HG03045 (cell line): ENCODE data around the gene TNFAIP2.

ENCODE experiments used
- ATAC-seq: cut with Tn5 transposase; IDR thresholded peaks from one replicate; pipeline ENCODE4 v1.9.1; 2021; ENCODE audit warnings: mild to moderate bottlenecking, moderate library complexity; ENCODE audit not compliant: unreplicated experiment

The TNFAIP2 gene

DNA sequence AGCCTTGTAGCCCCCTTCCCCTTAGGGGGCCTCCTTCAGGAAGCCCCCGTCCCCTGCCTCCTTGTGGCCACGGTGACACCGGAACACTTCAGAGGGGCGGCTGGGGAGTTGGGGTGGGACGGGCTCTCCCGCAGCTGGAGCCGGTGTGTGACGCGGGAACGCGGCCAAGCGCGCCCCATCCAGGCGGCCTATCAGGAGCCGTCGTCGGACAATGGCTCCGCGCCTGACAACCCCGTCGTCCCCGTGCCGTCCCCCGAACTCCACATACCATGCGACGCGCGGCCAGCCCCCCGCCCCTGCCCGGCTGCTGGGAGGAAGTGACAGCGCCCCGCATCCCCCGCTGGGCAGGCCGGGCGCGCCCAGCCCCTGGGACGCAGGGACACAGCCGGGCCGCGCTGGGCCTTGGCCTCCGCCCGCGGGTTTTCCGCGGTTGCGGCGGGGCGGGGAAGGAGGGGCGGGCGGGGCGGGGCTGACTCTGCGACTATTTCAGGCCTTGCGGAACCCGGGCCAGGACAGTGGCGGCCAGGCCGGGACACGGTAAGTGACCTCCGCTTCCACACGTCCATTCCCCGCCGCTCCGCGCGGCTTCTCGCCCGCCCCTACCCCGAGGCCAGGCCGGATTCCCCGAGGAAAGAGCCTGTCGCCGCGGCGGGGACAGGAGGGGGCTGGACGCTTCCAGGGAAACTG is at the start of gene TNFAIP2:
TNFAIP2 (plus strand) TSS at position 515 of the 687 bp plus-strand sequence. CDS start 2,997 bp downstream, outside the sequence.
- ATAC-seq = no peak

- no peak for ATAC-seq
Observed at GRCh38 chr14:103073876-103074728, 49.2 kb upstream of the TNFAIP2 start.

GRCh38 chr14:103074729-103075367 is 48.4 kb upstream of the TNFAIP2 start:
- ATAC-seq = no peak

DNA sequence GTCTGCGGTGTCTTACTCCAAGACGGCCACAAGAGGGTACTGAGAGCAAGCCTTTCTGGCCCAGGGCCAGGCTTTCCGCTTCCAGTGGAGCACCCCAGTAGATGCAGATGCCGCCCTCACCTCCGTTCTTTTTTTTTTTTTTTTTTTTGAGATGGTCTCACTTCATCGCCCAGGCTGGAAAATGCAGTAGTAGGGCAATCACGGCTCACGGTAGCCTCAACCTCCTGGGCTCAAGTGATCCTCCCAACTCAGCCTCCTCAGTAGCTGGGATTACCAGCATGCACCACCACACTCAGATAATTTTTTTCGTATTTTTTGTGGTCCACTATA is 44.9 kb upstream of the TNFAIP2 start:
- no peak for ATAC-seq

DNA sequence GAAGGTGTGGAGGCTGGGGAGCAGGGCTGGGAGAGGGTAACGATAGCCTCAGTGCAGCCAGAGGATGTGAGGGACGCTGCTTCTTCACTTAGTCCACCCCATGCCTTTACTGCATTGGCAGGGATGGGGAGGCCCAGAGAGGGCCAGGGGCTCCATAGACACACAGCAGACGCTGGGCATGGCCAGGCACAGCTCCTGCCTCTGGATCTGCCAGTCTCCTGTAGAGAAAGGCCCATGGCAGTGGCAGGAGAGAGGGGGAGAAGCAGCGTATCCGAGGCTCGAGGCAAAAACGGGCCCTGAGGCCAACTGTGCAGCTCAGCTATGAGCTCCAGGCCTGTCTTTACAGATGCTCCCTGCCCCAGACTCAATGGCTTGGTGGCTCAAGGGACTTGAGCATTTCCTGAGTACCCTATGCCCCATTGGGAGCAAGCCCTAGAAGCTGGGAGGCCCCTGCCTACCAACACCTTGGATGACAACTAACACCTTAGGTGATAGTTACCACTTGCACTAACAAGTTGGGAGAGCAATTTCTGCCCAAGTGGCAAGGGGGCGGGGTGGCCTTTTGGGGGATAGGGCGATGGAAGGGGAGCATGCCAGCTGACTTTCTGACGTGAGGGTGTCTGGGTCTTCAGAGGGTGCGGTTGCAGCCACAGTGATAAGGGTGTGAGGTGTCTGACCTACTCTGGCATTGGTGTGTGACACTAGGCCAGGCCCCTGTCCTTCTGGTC is 44.2 kb upstream of the TNFAIP2 start:
- ATAC-seq = no peak

DNA sequence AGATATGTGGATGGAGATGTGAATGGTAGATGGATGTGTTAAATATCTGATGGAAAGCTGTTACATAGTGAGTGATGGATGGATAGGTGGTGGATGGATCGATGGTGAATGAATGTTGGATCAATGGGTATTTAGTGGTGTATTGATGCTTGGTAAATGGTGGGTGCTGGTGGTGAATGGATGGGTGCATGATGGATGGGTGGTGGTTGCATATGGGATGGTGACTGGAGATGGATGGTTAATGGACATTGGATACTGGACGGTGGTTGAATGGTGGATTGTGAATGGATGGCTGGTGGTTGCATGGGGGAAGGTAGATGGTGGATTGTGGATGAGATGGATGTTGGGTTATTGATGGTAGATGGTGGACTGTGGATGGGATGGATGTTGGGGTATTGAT is 41.3 kb upstream of the TNFAIP2 start:
- no peak for ATAC-seq

GRCh38 chr14:103084021-103084919 is 39.0 kb upstream of the TNFAIP2 start, which contains the start of gene LBHD2:
Gene LBHD2, plus strand, starts transcription at chr14:103084210. Its CDS starts 1,803 bp downstream, at chr14:103086013.
- ATAC-seq = no peak

GRCh38 chr14:103085106-103086091 is 37.9 kb upstream of the TNFAIP2 start:
- no peak for ATAC-seq

GRCh38 chr14:103086771-103087342 is 36.4 kb upstream of the TNFAIP2 start:
- no peak for ATAC-seq

DNA sequence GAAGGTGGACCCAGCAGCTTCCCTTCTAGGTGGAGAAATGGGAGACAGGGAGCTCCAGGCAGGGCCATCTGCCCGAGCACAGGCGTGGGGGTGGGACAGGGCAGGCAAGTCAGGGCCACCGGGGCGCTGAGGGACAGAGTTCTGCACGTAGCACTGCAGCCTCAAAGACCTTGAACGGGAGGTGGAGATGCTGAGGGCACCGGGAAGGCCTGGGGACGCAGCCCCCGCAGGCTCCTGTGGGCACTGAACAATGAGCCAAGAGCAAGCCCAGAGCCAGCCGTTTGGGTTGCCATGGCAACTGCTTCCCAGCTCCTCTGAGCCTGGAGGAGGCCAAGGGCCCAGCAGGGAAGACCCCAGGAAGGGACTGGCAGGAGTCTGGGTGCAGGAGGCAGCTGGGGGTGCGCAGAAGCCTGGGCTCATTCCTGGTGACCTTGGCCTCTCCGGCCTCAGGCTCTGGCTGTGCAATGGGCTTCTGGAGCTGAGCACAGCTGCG is 35.9 kb upstream of the TNFAIP2 start:
- no peak for ATAC-seq

DNA sequence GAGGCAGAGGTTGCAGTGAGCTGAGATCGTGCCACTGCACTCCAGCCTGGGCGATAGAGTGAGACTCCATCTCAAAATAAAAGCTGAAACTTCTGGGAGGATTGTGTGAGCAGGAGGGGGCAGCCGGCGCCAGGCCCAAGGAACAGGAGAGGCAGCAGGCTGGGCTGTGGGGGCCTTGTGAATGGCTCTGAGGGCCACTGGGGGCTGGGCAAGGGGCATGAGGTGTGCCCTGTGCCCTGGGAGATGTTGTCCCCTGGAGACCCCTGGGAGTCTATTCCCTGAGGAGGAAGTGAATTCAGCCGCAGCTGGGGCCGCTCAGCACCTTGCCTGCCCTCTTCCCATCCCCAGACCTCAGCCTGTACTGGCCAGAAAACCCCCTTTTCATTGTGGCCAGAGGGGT is 34.3 kb upstream of the TNFAIP2 start:
- no peak for ATAC-seq

- ATAC-seq = no peak
Observed at GRCh38 chr14:103089386-103090335, 33.6 kb upstream of the TNFAIP2 start.

DNA sequence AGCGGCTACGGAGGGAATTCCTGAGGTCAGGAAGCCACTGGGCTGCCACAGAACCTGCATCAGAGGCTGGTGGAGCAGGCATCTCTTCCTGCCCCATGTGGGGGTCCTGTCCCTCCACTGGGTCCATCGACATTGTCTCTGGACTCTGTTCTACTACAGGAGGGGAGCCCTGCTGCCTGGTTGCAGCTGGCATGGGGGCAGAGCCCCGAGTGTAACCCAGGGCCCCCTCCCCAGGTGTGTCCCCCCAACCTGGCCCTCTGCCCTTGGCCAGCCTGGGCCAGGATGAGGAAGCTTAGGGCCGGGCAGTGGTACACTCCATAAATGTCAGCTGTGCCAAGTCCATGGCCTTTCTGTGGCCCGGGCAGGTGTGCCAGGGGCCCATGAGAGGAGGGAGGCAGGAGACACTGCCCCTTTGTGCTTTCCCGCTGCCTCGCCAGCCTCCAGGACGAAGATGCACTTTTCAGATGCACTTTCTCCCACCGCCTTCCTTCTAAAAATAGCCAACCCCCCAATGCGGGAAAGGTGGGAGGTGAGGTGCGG is 32.7 kb upstream of the TNFAIP2 start:
- no peak for ATAC-seq

- peak; percentile 56 for ATAC-seq
Observed at GRCh38 chr14:103091041-103091882, 32.0 kb upstream of the TNFAIP2 start.

- ATAC-seq = no peak
Observed at GRCh38 chr14:103091883-103092222, 31.4 kb upstream of the TNFAIP2 start.

DNA sequence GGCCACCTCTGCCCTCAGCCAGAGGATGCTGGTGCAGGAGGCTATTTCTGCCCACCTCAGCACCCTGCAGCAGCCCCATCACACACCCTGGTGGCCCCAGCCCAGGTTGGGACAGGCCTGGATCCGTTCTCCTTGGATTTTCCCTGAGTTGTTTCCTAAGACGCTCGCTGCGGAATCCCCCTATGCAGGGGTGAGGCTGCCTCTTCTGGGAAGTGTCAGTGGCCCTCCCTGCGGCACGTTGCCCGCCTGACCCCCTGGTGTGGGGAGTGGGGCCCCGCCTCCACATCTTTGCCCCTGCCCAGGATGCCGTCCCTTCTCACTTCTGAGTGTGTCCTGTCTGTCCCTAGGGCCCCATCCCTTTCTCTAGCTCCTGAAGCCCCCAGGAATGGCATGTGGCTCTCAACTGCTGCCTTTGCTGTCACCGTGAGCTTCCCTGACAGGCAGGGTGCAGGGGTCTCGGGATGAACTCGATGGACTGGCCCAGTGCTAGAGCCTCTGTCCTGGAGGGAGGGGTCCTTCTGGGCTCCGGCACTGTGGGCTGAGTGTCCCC is 29.3 kb upstream of the TNFAIP2 start:
- ATAC-seq = no peak
